Renal cortical epithelial cell (primary cell): ENCODE results near the gene PARP6. TPM values are rescaled to one million over a fixed set of nuclear protein-coding genes. Genes with fewer than 3 reads are reported as not detected.
"Not testable (repeated sequence)": the region's sequence is repeated elsewhere in the genome, so short reads cannot be mapped to it uniquely, and the experiment has no call there.

ENCODE experiments used
- DNase-seq: peaks from one replicate; pipeline ENCODE4 v3.0.0-alpha.2; 2011; ENCODE audit warnings: low read depth
- total RNA-seq: library from RNA; depleted of rRNA; stranded (reverse); fragments of >200 nt; gene quantifications from 2 replicates; pipeline ENCODE4 v1.2.3, GENCODE V29; 2014

Gene PARP6
- total RNA-seq, 1 donor from 2014 or later = 22.3 TPM

DNA sequence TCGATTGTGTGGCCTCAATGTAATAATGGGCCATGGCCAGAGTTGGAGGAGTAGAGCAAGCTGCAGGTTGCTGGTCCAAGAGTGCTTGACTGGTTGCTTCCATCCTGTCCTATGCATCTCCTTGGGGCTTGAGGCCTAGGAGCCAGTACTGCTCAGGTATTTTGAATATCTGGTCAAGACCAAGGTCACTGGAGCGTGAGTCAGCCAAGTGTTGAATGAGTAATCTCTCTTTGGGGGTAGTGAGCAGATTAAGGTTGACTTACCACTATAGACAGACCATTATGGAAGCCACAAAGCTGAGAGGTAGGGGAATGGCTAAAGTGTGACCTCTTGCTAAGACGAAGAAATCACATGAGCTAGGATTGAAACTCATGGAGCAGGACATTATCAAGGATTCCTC, 9.4 kb upstream of the PARP6 start:
- DNase-seq = peak; percentile 47

DNA sequence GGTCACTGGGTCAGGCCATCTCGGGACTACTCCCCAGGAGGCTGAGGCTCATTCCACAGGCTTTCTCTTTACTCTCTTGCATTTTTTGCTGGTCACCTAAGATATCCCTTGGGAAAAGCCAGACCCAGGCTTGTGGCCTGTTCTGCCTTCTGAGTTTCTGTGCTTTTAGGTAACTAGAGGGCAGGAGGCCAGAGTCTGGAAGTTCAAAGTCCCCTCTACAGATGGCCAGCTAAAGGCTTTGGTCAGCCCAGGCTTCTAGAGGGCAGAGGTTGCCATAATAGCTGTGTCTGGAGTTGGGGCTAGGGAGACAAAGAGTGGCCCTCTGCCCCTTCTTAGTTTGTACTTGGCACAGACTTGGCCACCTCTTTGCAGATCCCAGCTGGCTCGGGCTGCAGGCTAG, 8.4 kb upstream of the PARP6 start:
- no peak for DNase-seq

GRCh38 chr15:72278737-72279136, 6.4 kb upstream of the PARP6 start:
- no peak for DNase-seq

GRCh38 chr15:72276326-72276700, 4.0 kb upstream of the PARP6 start:
- DNase-seq = no peak

GRCh38 chr15:72275635-72276325, 3.4 kb upstream of the PARP6 start:
- DNase-seq = not testable (repeated sequence)

DNA sequence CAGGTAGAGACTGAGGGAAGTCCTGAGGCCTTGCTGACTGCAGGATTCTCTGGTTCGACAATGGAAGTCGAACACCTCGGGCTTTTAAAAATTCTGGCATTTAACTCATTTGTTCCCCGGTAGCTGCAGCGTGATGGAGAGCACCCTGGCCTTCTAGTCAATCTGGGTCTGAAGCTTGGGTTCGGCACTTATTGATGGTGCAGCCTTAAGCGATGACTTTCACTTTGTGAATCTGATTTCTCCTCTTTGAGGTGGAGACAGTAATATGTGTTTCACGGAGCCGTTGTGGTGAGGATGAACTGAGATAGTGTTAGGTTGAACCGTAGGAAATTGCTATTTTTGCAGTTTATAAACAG, 621 bp upstream of the PARP6 start:
- no peak for DNase-seq

- DNase-seq = peak; percentile 6
Measured at GRCh38 chr15:72271895-72272212, 500 bp downstream of the PARP6 start.

- no peak for DNase-seq
Measured at GRCh38 chr15:72271221-72271620, 1.1 kb downstream of the PARP6 start.

GRCh38 chr15:72269739-72270138, 2.6 kb downstream of the PARP6 start:
- DNase-seq = no peak

- DNase-seq = no peak
Measured at GRCh38 chr15:72265031-72265430, 7.3 kb downstream of the PARP6 start.

GRCh38 chr15:72252663-72253299, 19.6 kb downstream of the PARP6 start:
- no peak for DNase-seq

GRCh38 chr15:72249142-72249810, 23.1 kb downstream of the PARP6 start:
- no peak for DNase-seq

DNA sequence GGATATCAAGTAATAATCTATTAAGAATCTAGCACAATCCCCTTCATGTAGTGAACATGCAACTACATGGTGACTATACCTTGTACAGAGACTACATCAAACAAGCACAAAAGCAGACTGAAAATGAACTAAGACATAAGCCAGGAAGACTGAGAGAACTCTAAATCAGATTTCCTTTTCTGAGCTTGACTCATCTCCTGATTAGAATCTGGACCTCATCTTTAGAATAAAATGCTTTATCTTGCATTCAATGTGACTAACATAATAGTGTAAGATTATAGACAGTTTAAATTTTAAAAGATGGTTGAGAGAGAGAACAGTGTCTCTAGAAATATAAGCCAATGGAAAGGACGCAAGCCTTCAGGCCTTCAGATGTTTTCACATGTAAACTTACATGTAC, 23.8 kb downstream of the PARP6 start:
- DNase-seq = no peak

DNA sequence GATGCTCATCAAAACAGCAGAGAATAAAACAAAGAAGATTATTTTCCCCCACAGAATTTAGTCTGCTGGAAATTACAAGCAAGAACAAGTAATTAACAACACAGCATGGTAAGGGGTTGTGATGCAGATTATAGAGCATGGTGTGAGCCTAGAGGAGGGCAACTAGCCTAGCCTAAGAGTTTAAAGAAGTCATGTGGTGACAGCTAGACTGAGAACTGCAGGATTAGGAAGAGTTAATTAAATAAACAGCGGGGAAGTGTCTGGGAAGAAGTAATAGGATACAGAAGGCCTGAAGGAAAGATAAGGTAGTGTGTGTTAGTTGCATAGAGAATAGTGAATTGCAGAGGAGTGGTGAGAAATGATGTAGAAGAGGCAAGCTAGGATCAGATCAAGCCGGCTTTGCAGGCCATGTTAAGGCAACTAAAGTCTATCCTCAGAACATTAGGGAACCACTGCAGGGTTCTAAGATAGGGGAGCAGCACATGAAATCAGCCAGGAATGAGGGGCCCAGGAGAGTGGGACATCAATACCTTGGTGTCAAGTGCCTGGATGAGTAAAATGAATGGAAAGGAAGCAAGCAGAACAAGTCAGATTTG, 29.5 kb downstream of the PARP6 start:
- DNase-seq = no peak

DNA sequence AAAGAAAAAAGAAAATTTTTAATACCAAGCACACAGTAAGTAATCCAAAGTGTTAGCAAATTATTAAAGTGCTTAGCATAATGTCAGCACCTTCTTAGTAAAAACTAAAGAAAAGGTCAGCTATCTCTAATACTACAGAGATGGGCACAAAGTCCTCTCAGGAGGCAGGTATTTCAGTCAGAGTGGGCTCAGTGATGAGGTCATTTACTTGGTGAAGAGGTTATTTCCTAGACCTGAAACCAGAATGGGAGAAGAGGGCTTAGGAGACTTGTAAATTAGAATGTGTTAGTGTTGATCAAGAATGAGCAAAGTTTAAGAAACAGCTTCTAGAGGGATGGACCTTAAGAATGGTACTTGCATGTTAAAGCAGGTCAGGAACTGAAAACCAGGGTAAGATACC, 32.7 kb downstream of the PARP6 start:
- no peak for DNase-seq

GRCh38 chr15:72238586-72238985, 33.8 kb downstream of the PARP6 start:
- no peak for DNase-seq

GRCh38 chr15:72237853-72238224, 34.5 kb downstream of the PARP6 start:
- DNase-seq = peak; percentile 33

DNA sequence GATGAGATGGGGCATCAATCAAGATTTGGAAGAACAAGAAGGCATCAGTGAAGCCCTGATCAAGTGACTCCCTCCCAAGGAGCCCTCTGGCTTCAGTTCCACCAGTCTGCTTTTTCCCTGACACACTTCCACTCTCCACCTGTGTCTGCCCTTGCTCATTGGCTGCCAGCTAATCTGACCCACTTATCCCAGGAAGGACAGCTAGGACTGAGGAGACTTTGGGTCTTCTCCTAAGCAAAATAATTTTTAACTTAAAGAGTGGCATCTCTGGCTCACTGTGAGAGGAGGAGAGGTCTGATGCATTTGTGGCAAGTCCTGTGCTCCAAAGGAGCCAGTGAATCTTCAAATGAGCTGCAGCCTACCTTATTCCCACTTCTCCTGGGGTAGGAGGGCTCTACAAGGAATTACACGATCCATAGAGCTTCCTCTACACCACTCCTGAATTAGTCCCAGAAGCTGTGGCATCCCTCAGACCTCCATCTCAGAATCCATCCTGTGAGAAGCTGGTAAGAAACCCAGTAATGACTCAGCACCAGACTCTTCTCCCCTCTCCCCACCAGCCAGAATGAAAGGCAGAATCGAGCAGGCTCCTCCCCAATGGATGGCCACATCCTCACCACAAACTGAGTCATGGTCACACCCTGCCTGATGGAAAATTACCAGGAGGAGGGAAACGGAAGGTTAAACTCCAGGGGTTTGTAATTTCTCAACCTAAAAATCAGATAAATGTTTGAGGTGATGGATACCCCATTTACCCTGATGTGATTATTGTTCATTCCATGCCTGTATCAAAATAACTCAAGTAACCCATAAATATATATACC, 35.1 kb downstream of the PARP6 start:
- DNase-seq = peak; percentile 97

DNA sequence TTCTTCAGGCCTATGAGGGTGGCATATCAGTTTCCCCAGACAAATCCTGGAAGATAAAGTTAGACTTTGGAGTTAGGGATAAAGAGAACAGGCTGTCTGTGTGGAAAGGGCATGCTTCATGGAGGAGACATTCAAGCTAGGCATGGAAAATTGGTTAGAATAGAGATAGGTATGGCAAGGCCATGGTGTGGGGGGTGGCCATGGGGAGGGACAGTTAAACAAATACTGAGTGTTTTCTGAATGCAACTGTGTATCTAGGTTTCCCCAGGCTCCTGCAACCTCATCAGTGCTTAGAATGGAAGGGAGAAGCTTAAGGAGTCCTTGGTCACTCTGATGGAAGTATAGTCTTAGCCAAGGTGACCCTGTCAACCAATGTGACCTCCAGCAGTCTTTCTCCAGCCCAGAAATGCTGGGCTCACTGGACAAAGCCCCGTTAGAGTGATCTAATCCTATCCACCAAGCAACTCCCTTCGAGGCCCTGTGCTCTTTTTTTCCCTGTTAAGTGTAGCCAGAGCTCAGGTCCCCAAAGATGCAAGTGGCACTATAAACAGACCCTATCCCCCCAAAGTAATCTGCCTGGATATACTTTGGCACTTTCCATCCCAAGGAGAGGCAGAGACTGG, 35.9 kb downstream of the PARP6 start:
- no peak for DNase-seq

GRCh38 chr15:72235298-72235697, 37.1 kb downstream of the PARP6 start:
- peak; percentile 32 for DNase-seq

- DNase-seq = no peak
Measured at GRCh38 chr15:72233769-72234168, 38.6 kb downstream of the PARP6 start.
